Psoas muscle (tissue), 8 donors: Measurements from ENCODE around the gene DENND1A. TPM values are rescaled to one million over a fixed set of nuclear protein-coding genes. Genes with fewer than 3 reads are reported as not detected.

Source experiments
- ATAC-seq, 4 donors: fragments of 200-7000 bp; cut with Tn5 transposase; one replicate each; pipeline ENCODE4 v1.9.1; 2020; ENCODE audit warnings: moderate library complexity in 3 of 4, mild to moderate bottlenecking in 2 of 4
- DNase-seq, 2 donors: peaks; one replicate each; pipeline ENCODE4 v3.0.0-alpha.2; 2020
- H3K27ac ChIP-seq: fragments of 200-600 bp; one replicate; pipeline ENCODE4 v1.8.0; 2022
- H3K27me3 ChIP-seq, 3 donors: fragments of 200-600 bp in 1 of 3; one replicate each; pipeline versions ENCODE4 v1.6.1 to v1.8.0; 2013 to 2022; ENCODE audit warnings: low read length in 2 of 3, mild to moderate bottlenecking in 2 of 3, moderate library complexity in 1 of 3; ENCODE audit not compliant: insufficient read depth in 3 of 3
- H3K36me3 ChIP-seq, 2 donors: fragments of 200-600 bp in 1 of 2; one replicate each; pipeline versions ENCODE4 v1.6.1 to v1.8.0; 2013 to 2022; ENCODE audit warnings: low read depth in 1 of 2, mild to moderate bottlenecking in 1 of 2, moderate library complexity in 1 of 2; ENCODE audit not compliant: insufficient read depth in 1 of 2
- H3K4me1 ChIP-seq: fragments of 200-600 bp; one replicate; pipeline ENCODE4 v1.8.0; 2022
- H3K4me3 ChIP-seq: fragments of 200-600 bp; one replicate; pipeline ENCODE4 v1.8.0; 2022; ENCODE audit warnings: mild to moderate bottlenecking
- H3K9me3 ChIP-seq: fragments of 200-600 bp; one replicate; pipeline ENCODE4 v1.8.0; 2022
- CTCF ChIP-seq: fragments of 200-600 bp; IDR thresholded peaks from one replicate; pipeline ENCODE4 v1.8.0; 2022; ENCODE audit warnings: antibody characterized with exemption
- WGBS, 3 donors: extraction: QIAGEN DNeasy Blood & Tissue Kit; methylation state at CpG; one replicate each; pipeline versions ENCODE4 v1.1.6 to v1.1.7; 2013; 5-methylcytosine and 5-hydroxymethylcytosine counted together
- intact Hi-C, 2 donors: fragments of 100-400 bp; cut with DNase I; formaldehyde crosslinking; loops; one replicate each; pipeline versions ENCODE4 v1.11.0 to v1.14.2; 2022
- polyA plus RNA-seq, 3 donors: library from polyadenylated mRNA; stranded (reverse); fragments of 200-250 nt; gene quantifications; one replicate each; pipeline ENCODE4 v1.2.3, GENCODE V29; 2013
- total RNA-seq, 4 donors: library from RNA; stranded (reverse); fragmentation: NEBNext Ultra II Directional in 2 of 4; extraction: Animal tissue kit (Norgen Biotek cat#: 25700) in 2 of 4; gene quantifications; one replicate each; pipeline versions ENCODE4 v1.2.1 to v1.2.4, GENCODE V29; 2021 to 2023
- donor health status: healthy with polysubstance abuse.
- donor health status: DM: no; HTN: no; CAD: no; lungs with moderate emphysema.
- donor health status: Bipolar disorder and iron deficiency.
- donor health status: healthy.
- donor health status: DM: yes; HTN: yes; CAD: no.
- donor health status: DM: no; HTN: no; CAD: no.
- donor health status: DM: no; HTN: no; CAD: no.
- donor health status: DM: yes; HTN: yes; CAD: no.

Gene DENND1A
- total and polyA plus RNA-seq, 7 donors: 6.1 to 17.3 (median 13.9) TPM

- H3K4me3 ChIP-seq: no peak overlapping the region
- no peak for ATAC-seq
- H3K4me1 ChIP-seq: no peaks in the 10 kb centered on the region
- TF ChIP-seq CTCF: no peak
- 89 to 91% (median 89%) methylated on average over 18 of the region's 18 CpGs for WGBS, 3 donors
- intact Hi-C loops: no loop called here
- H3K27ac ChIP-seq: no peak overlapping the region
- DNase-seq: no peak
- H3K27me3 ChIP-seq: no peaks in the 10 kb centered on the region
- peaks cover 0 to 7% of the 10 kb centered on the region in 2 donors for H3K36me3 ChIP-seq
- H3K9me3 ChIP-seq: no peaks in the 10 kb centered on the region
Observed at GRCh38 chr9:123412171-123412820, 517.6 kb downstream of the DENND1A start.

GRCh38 chr9:123411636-123412035 is 518.3 kb downstream of the DENND1A start:
- no peak for DNase-seq
- H3K27ac ChIP-seq: no peak overlapping the region
- H3K4me1 ChIP-seq: no peaks in the 10 kb centered on the region
- no peak for TF ChIP-seq CTCF
- intact Hi-C loops: no loop called here
- H3K9me3 ChIP-seq: no peaks in the 10 kb centered on the region
- no peak overlapping the region for H3K4me3 ChIP-seq
- 94 to 96% (median 95%) methylated on average over 11 of the region's 11 CpGs for WGBS, 3 donors
- H3K27me3 ChIP-seq: no peaks in the 10 kb centered on the region
- no peak for ATAC-seq
- H3K36me3 ChIP-seq: peaks cover 0 to 3% of the 10 kb centered on the region in 2 donors

- intact Hi-C loops: no loop called here
- Histone ChIP-seq H3K27ac (no peak overlapping the region), H3K36me3 (no peaks in the 10 kb centered on the region), H3K4me3 (no peak overlapping the region), H3K9me3 (no peaks in the 10 kb centered on the region), H3K4me1 (no peaks in the 10 kb centered on the region), H3K27me3 (no peaks in the 10 kb centered on the region)
- no peak for DNase-seq
- WGBS, 3 donors: 97 to 100% (median 97%) methylated on average over 10 of the region's 10 CpGs
- no peak for TF ChIP-seq CTCF
- ATAC-seq: no peak
Observed at GRCh38 chr9:123411191-123411590, 518.7 kb downstream of the DENND1A start.

GRCh38 chr9:123410281-123410910 is 519.5 kb downstream of the DENND1A start:
- intact Hi-C loops: no loop called here
- WGBS, 3 donors: 87 to 98% (median 94%) methylated on average over 12 of the region's 12 CpGs
- TF ChIP-seq CTCF: no peak
- ATAC-seq (no peak), DNase-seq (no peak)
- H3K36me3 ChIP-seq: no peaks in the 10 kb centered on the region
- no peaks in the 10 kb centered on the region for H3K27me3 ChIP-seq
- H3K9me3 ChIP-seq: no peaks in the 10 kb centered on the region
- no peak overlapping the region for H3K4me3 ChIP-seq
- H3K4me1 ChIP-seq: no peaks in the 10 kb centered on the region
- no peak overlapping the region for H3K27ac ChIP-seq
